HCT116 (cell line): ENCODE measurements around the gene TCF19.

ENCODE experiments used
- SIN3A ChIP-seq: IDR thresholded peaks from 2 replicates; pipeline ENCODE4 v1.6.1; 2012; ENCODE audit warnings: low read depth
- SP1 ChIP-seq: IDR thresholded peaks from 2 replicates; pipeline ENCODE4 v1.6.1; 2012; ENCODE audit warnings: low read depth

- TF ChIP-seq SIN3A (no peak), SP1 (no peak)
Observed at GRCh38 chr6:31156641-31157040, 1.7 kb upstream of the TCF19 start.
